OCI-LY1 (cell line): Measurements from ENCODE around the gene CEP85L.

Source experiments
- H2AFZ ChIP-seq: fragments of 200-600 bp; sonication (generic), shearing (Covaris generic); 2 replicates; pipeline ENCODE4 v1.6.0; 2014; ENCODE audit warnings: antibody characterized with exemption, mild to moderate bottlenecking, low read length
- H3F3A ChIP-seq: fragments of 200-600 bp; sonication (generic), shearing (Covaris generic); 2 replicates; pipeline ENCODE4 v1.6.0; 2014; ENCODE audit warnings: mild to moderate bottlenecking, antibody characterized with exemption, low read length, moderate library complexity; ENCODE audit not compliant: insufficient read depth
- H3K27ac ChIP-seq: fragments of 200-600 bp; sonication (generic); 2 replicates; pipeline ENCODE4 v1.5.1; 2014; ENCODE audit warnings: low read length, mixed run types, mild to moderate bottlenecking, low read depth; ENCODE audit not compliant: poor library complexity, severe bottlenecking
- H3K27me3 ChIP-seq: fragments of 200-600 bp; sonication (generic); 2 replicates; pipeline ENCODE4 v1.6.0; 2014; ENCODE audit warnings: antibody characterized with exemption, mild to moderate bottlenecking, low read length, moderate library complexity; ENCODE audit not compliant: insufficient read depth
- H3K36me3 ChIP-seq: fragments of 200-600 bp; sonication (generic); 2 replicates; pipeline ENCODE4 v1.6.1; 2014; ENCODE audit warnings: mild to moderate bottlenecking, antibody characterized with exemption, low read length, moderate library complexity, mixed read lengths; ENCODE audit not compliant: insufficient read depth
- H3K4me1 ChIP-seq: fragments of 200-600 bp; sonication (generic); 2 replicates; pipeline ENCODE4 v1.5.1; 2014; ENCODE audit warnings: mild to moderate bottlenecking, low read length, moderate library complexity; ENCODE audit not compliant: insufficient read depth, severe bottlenecking
- H3K4me2 ChIP-seq: fragments of 200-600 bp; sonication (generic), shearing (Covaris generic); 2 replicates; pipeline ENCODE4 v1.6.1; 2014; ENCODE audit warnings: low read length
- H3K4me3 ChIP-seq: fragments of 200-600 bp; sonication (generic); 2 replicates; pipeline ENCODE4 v1.5.1; 2014; ENCODE audit warnings: low read length, low read depth, mild to moderate bottlenecking, mixed read lengths; ENCODE audit not compliant: poor library complexity, severe bottlenecking
- H3K79me2 ChIP-seq: fragments of 200-600 bp; shearing (Covaris generic); 2 replicates; pipeline ENCODE4 v1.6.1; 2016; ENCODE audit warnings: mixed run types, low read length, mixed read lengths; ENCODE audit not compliant: insufficient read depth
- H3K9ac ChIP-seq: fragments of 200-600 bp; sonication (generic), shearing (Covaris generic); 2 replicates; pipeline ENCODE4 v1.6.1; 2014; ENCODE audit warnings: mild to moderate bottlenecking, low read length, mixed read lengths
- H3K9me2 ChIP-seq: fragments of 200-600 bp; sonication (generic), shearing (Covaris generic); 2 replicates; pipeline ENCODE4 v1.6.1; 2014; ENCODE audit warnings: low read depth, mild to moderate bottlenecking, low read length, mixed read lengths
- H3K9me3 ChIP-seq: fragments of 200-600 bp; shearing (Covaris generic); 2 replicates; pipeline ENCODE4 v1.6.1; 2014; ENCODE audit warnings: low read length, mixed read lengths
- H4K20me1 ChIP-seq: fragments of 200-600 bp; sonication (generic), shearing (Covaris generic); 2 replicates; pipeline ENCODE4 v1.6.0; 2016; ENCODE audit warnings: mild to moderate bottlenecking, low read length; ENCODE audit not compliant: insufficient read depth
- CTCF ChIP-seq: fragments of 200-600 bp; sonication (generic), shearing (Covaris generic); IDR thresholded peaks from 2 replicates; pipeline ENCODE4 v1.5.1; 2017; ENCODE audit warnings: mild to moderate bottlenecking, antibody characterized with exemption, low read length, moderate library complexity, mixed read lengths
- EZH2 ChIP-seq: fragments of 200-600 bp; sonication (generic), shearing (Covaris generic); IDR thresholded peaks from 2 replicates; pipeline ENCODE4 v1.8.0; 2017; ENCODE audit warnings: borderline replicate concordance, mixed run types, mild to moderate bottlenecking, antibody characterized with exemption, low read length, moderate library complexity, mixed read lengths

Gene CEP85L

GRCh38 chr6:118476551-118476950, 174.8 kb downstream of the CEP85L start:
- no peaks in the 10 kb centered on the region for H4K20me1 ChIP-seq
- no peak overlapping the region for H3K4me2 ChIP-seq
- H3K27me3 ChIP-seq = no peaks in the 10 kb centered on the region
- H2AFZ ChIP-seq = no peak overlapping the region
- no peak overlapping the region for H3K27ac ChIP-seq
- H3K9me2 ChIP-seq = no peaks in the 10 kb centered on the region
- no peaks in the 10 kb centered on the region for H3K36me3 ChIP-seq
- H3K79me2 ChIP-seq = no peaks in the 10 kb centered on the region
- no peak overlapping the region for H3K9ac ChIP-seq
- TF ChIP-seq CTCF = no peak
- TF ChIP-seq EZH2 = no peak
- no peaks in the 10 kb centered on the region for H3K4me1 ChIP-seq
- no peak overlapping the region for H3K4me3 ChIP-seq
- no peaks in the 10 kb centered on the region for H3F3A ChIP-seq
- H3K9me3 ChIP-seq = no peaks in the 10 kb centered on the region

GRCh38 chr6:118473266-118473665, 178.1 kb downstream of the CEP85L start:
- TF ChIP-seq CTCF = no peak
- no peak for TF ChIP-seq EZH2
- H3K27ac ChIP-seq = no peak overlapping the region
- no peaks in the 10 kb centered on the region for H3K27me3 ChIP-seq

GRCh38 chr6:118469468-118469867, 181.9 kb downstream of the CEP85L start:
- 0 out of 2 replicates have a peak, but pooled peaks cover 4% of the 10 kb centered on the region for H3K36me3 ChIP-seq
- H3K79me2 ChIP-seq = no peaks in the 10 kb centered on the region; the same call in 1 of the 2 replicates
- no peaks in the 10 kb centered on the region for H3K9me3 ChIP-seq
- H4K20me1 ChIP-seq = no peaks in the 10 kb centered on the region
- no peak overlapping the region for H3K4me2 ChIP-seq
- no peak overlapping the region for H3K4me3 ChIP-seq
- no peaks in the 10 kb centered on the region for H3K9me2 ChIP-seq
- H3K27ac ChIP-seq = no peak overlapping the region
- H2AFZ ChIP-seq = no peak overlapping the region
- no peaks in the 10 kb centered on the region for H3F3A ChIP-seq
- no peak overlapping the region for H3K9ac ChIP-seq
- no peak for TF ChIP-seq EZH2
- no peak for TF ChIP-seq CTCF
- no peaks in the 10 kb centered on the region for H3K27me3 ChIP-seq
- no peaks in the 10 kb centered on the region for H3K4me1 ChIP-seq

More at GRCh38 chr6:118473266-118473665, 178.1 kb downstream of the CEP85L start:
- H3F3A ChIP-seq = no peaks in the 10 kb centered on the region
- no peak overlapping the region for H2AFZ ChIP-seq
- no peak overlapping the region for H3K9ac ChIP-seq
- H3K4me1 ChIP-seq = no peaks in the 10 kb centered on the region
- H3K9me3 ChIP-seq = no peaks in the 10 kb centered on the region
- no peak overlapping the region for H3K4me3 ChIP-seq
- no peak overlapping the region for H3K4me2 ChIP-seq
- no peaks in the 10 kb centered on the region; the same call in 1 of the 2 replicates for H3K79me2 ChIP-seq
- H3K36me3 ChIP-seq = no peaks in the 10 kb centered on the region
- no peaks in the 10 kb centered on the region for H4K20me1 ChIP-seq
- H3K9me2 ChIP-seq = no peaks in the 10 kb centered on the region
